ENCODE measurements around the gene SALL1.

- TF ChIP-seq SUZ12 (IDR thresholded peaks at IDR 0.05; ENCODE audit: extremely low read depth, insufficient read depth, insufficient read length) = no peak
- no peak for TF ChIP-seq ZNF274 (IDR thresholded peaks at IDR 0.05; ENCODE audit: low read depth, low read length)
Observed at GRCh38 chr16:51150165-51150887, 744 bp downstream of the SALL1 start.

All from NT2/D1 (cell line).